Neural cell (in vitro differentiated cells): Measurements from ENCODE around the gene TYK2. TPM values are rescaled to one million over a fixed set of nuclear protein-coding genes. Genes with fewer than 3 reads are reported as not detected.

Source experiments
- H2AFZ ChIP-seq: fragments of 200-600, 300-800 bp; sonication (generic), shearing (Covaris generic); 2 replicates; pipeline ENCODE4 v1.6.0; 2014; ENCODE audit warnings: low read depth, mild to moderate bottlenecking, antibody characterized with exemption, low read length, moderate library complexity
- H3F3A ChIP-seq: fragments of 200-600 bp; shearing (Covaris generic); 2 replicates; pipeline ENCODE4 v1.6.1; 2016; ENCODE audit warnings: mild to moderate bottlenecking, moderate library complexity, mixed read lengths, antibody characterized with exemption, low read length; ENCODE audit not compliant: insufficient read depth, poor library complexity, severe bottlenecking
- H3K27ac ChIP-seq: fragments of 200-600, 300-800 bp; sonication (generic), shearing (Covaris generic); 2 replicates; pipeline ENCODE4 v1.5.1; 2014; ENCODE audit warnings: mild to moderate bottlenecking, low read length, moderate library complexity
- H3K27me3 ChIP-seq: fragments of 300-800, 200-600 bp; sonication (generic), shearing (Covaris generic); 2 replicates; pipeline ENCODE4 v1.6.0; 2014; ENCODE audit warnings: mild to moderate bottlenecking, low read depth, low read length, moderate library complexity; ENCODE audit not compliant: insufficient read depth
- H3K36me3 ChIP-seq: fragments of 300-800, 200-600 bp; sonication (generic), shearing (Covaris generic); 2 replicates; pipeline ENCODE4 v1.5.1; 2014; ENCODE audit warnings: mild to moderate bottlenecking, antibody characterized with exemption, low read length, moderate library complexity; ENCODE audit not compliant: insufficient read depth
- H3K4me2 ChIP-seq: fragments of 300-800, 200-600 bp; sonication (generic), shearing (Covaris generic); 2 replicates; pipeline ENCODE4 v1.6.0; 2014; ENCODE audit warnings: mild to moderate bottlenecking, low read length
- H3K4me3 ChIP-seq: fragments of 300-800, 200-600 bp; sonication (generic), shearing (Covaris generic); 2 replicates; pipeline ENCODE4 v1.5.1; 2014; ENCODE audit warnings: mild to moderate bottlenecking, low read length, moderate library complexity
- H3K79me2 ChIP-seq: fragments of 200-600 bp; shearing (Covaris generic); replicated peaks from 2 replicates; pipeline ENCODE4 v1.6.0; 2014; ENCODE audit warnings: mild to moderate bottlenecking, low read length, moderate library complexity; ENCODE audit not compliant: insufficient read depth
- H3K9ac ChIP-seq: fragments of 300-800, 200-600 bp; sonication (generic), shearing (Covaris generic); 2 replicates; pipeline ENCODE4 v1.6.1; 2016; ENCODE audit warnings: mild to moderate bottlenecking, low read length, mixed read lengths
- H3K9me2 ChIP-seq: fragments of 200-600 bp; shearing (Covaris generic); 2 replicates; pipeline ENCODE4 v1.6.1; 2016; ENCODE audit warnings: mild to moderate bottlenecking, low read length, mixed read lengths; ENCODE audit not compliant: insufficient read depth
- H3K9me3 ChIP-seq: fragments of 200-600, 300-800 bp; sonication (generic), shearing (Covaris generic); 2 replicates; pipeline ENCODE4 v1.6.1; 2016; ENCODE audit warnings: mild to moderate bottlenecking, mixed run types, low read length, moderate library complexity, mixed read lengths
- H4K20me1 ChIP-seq: fragments of 200-600 bp; shearing (Covaris generic); 2 replicates; pipeline ENCODE4 v1.6.1; 2016; ENCODE audit warnings: mild to moderate bottlenecking, mixed run types; ENCODE audit not compliant: insufficient read depth
- CTCF ChIP-seq: fragments of 450-650 bp; IDR thresholded peaks from 2 replicates; pipeline ENCODE4 v1.5.1; 2014; ENCODE audit warnings: antibody characterized with exemption, mild to moderate bottlenecking, moderate library complexity; ENCODE audit not compliant: poor library complexity, severe bottlenecking
- EP300 ChIP-seq: fragments of 450-650 bp; conservative IDR thresholded peaks from 2 replicates; pipeline ENCODE4 v1.6.1; 2014; ENCODE audit warnings: antibody characterized with exemption, mild to moderate bottlenecking, moderate library complexity; ENCODE audit not compliant: poor library complexity, severe bottlenecking
- EZH2 ChIP-seq: fragments of 200-600, 300-800 bp; shearing (Covaris generic), sonication (generic); IDR thresholded peaks from 2 replicates; pipeline ENCODE4 v1.6.1; 2014; ENCODE audit warnings: antibody characterized with exemption, low read length, borderline replicate concordance, mild to moderate bottlenecking; ENCODE audit not compliant: insufficient read depth, poor library complexity, severe bottlenecking
- MXI1 ChIP-seq: fragments of 450-650 bp; conservative IDR thresholded peaks from 2 replicates; pipeline ENCODE4 v1.6.1; 2014; ENCODE audit warnings: antibody characterized with exemption, mild to moderate bottlenecking; ENCODE audit not compliant: poor library complexity, severe bottlenecking
- POLR2AphosphoS5 ChIP-seq: IDR thresholded peaks from 2 replicates; pipeline ENCODE4 v1.6.1; 2012
- RAD21 ChIP-seq: fragments of 450-650 bp; conservative IDR thresholded peaks from 2 replicates; pipeline ENCODE4 v1.6.1; 2014; ENCODE audit warnings: antibody characterized with exemption, mild to moderate bottlenecking, moderate library complexity
- REST ChIP-seq: IDR thresholded peaks from 2 replicates; pipeline ENCODE4 v1.6.1; 2012; ENCODE audit warnings: borderline replicate concordance
- SMC3 ChIP-seq: fragments of 450-650 bp; conservative IDR thresholded peaks from 2 replicates; pipeline ENCODE4 v1.6.1; 2014; ENCODE audit warnings: antibody characterized with exemption, mild to moderate bottlenecking, moderate library complexity; ENCODE audit not compliant: poor library complexity
- TAF1 ChIP-seq: IDR thresholded peaks from 2 replicates; pipeline ENCODE4 v1.6.1; 2012; ENCODE audit warnings: low read depth
- polyA plus RNA-seq: library from polyadenylated mRNA; depleted of rRNA; stranded (reverse); fragments of >200 nt; gene quantifications from 2 replicates; pipeline ENCODE4 v1.2.3, GENCODE V29; 2014

TYK2 gene
- polyA plus RNA-seq, 1 donor from 2014 or later, result 95.8 TPM

GRCh38 chr19:10317045-10317856 is 63.1 kb downstream of the TYK2 start:
- no peak overlapping the region for H2AFZ ChIP-seq
- H3K9ac ChIP-seq, result no peak overlapping the region
- no peaks in the 10 kb centered on the region for H3K9me2 ChIP-seq
- H3K79me2 ChIP-seq, result no peaks in the 10 kb centered on the region
- no peaks in the 10 kb centered on the region for H3K9me3 ChIP-seq
- no peaks in the 10 kb centered on the region for H3K36me3 ChIP-seq
- H3K4me3 ChIP-seq, result no peak overlapping the region
- no peaks in the 10 kb centered on the region for H3K27me3 ChIP-seq
- no peak overlapping the region for H3K4me2 ChIP-seq
- no peaks in the 10 kb centered on the region for H4K20me1 ChIP-seq
- no peak overlapping the region for H3K27ac ChIP-seq
- TF ChIP-seq MXI1, result no peak
- TF ChIP-seq CTCF, result no peak
- TF ChIP-seq EP300, result no peak
- no peak for TF ChIP-seq EZH2
- TF ChIP-seq TAF1, result no peak
- no peak for TF ChIP-seq REST
- TF ChIP-seq SMC3, result no peak
- no peak for TF ChIP-seq POLR2AphosphoS5
- no peak for TF ChIP-seq RAD21
- no peaks in the 10 kb centered on the region for H3F3A ChIP-seq

- no peaks in the 10 kb centered on the region for H3K9me3 ChIP-seq
- peak overlapping the region; percentile 88 for H3K4me3 ChIP-seq
- TF ChIP-seq EP300, result no peak
- TF ChIP-seq RAD21, result no peak
- TF ChIP-seq EZH2, result no peak
- TF ChIP-seq TAF1, result no peak
- TF ChIP-seq MXI1, result no peak
- no peak for TF ChIP-seq SMC3
- TF ChIP-seq CTCF, result no peak
- TF ChIP-seq REST, result no peak
- TF ChIP-seq POLR2AphosphoS5, result no peak
- no peaks in the 10 kb centered on the region for H3K36me3 ChIP-seq
- H3K27me3 ChIP-seq, result no peaks in the 10 kb centered on the region
- no peaks in the 10 kb centered on the region for H4K20me1 ChIP-seq
- H3F3A ChIP-seq, result no peaks in the 10 kb centered on the region
- H3K27ac ChIP-seq, result no peak overlapping the region
- H2AFZ ChIP-seq, result no peak overlapping the region
- H3K4me2 ChIP-seq, result no peak overlapping the region
- H3K79me2 ChIP-seq, result no peaks in the 10 kb centered on the region
- no peak overlapping the region for H3K9ac ChIP-seq
- H3K9me2 ChIP-seq, result no peaks in the 10 kb centered on the region
These were observed 63.9 kb downstream of the TYK2 start for GRCh38 chr19:10316229-10317044.
